ENCODE measurements around the gene AIG1.

GRCh38 chr6:143159001-143159400, 98.3 kb downstream of the AIG1 start:
- no peak for TF ChIP-seq CTCF (IDR thresholded peaks at IDR 0.05; ENCODE audit: borderline replicate concordance, extremely low read depth, low read length, poor library complexity, severe bottlenecking)
- TF ChIP-seq EZH2 (IDR thresholded peaks at IDR 0.05; ENCODE audit: borderline replicate concordance, low read depth, low read length, severe bottlenecking) = no peak
